GM19328 (cell line): ENCODE data around the gene TIMM21.

Experiments
- ATAC-seq: cut with Tn5 transposase; IDR thresholded peaks from one replicate; pipeline ENCODE4 v1.9.1; 2021; ENCODE audit warnings: mild to moderate bottlenecking, moderate library complexity; ENCODE audit not compliant: unreplicated experiment

TIMM21 gene

DNA sequence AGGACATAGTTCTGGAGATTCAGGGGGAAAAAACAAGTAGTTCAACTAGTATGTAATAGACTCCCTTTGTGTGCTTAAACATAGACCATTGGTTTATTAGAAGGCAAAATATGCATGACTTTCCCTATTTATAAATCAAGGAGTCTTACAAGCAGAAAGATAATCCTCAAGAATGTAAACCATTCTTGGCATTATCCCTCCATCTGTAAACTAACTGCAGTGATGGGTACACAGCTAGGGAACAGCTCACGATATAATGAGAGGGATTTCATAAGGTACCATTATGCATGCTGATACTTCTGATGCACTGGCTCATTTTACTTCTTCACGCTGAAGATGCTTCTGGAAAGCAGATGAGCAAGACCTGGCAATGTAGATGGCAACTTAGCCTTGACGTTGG, 1.6 kb upstream of the TIMM21 start:
- ATAC-seq: no peak

- no peak for ATAC-seq
Measured at GRCh38 chr18:74147491-74147778, 888 bp upstream of the TIMM21 start.

DNA sequence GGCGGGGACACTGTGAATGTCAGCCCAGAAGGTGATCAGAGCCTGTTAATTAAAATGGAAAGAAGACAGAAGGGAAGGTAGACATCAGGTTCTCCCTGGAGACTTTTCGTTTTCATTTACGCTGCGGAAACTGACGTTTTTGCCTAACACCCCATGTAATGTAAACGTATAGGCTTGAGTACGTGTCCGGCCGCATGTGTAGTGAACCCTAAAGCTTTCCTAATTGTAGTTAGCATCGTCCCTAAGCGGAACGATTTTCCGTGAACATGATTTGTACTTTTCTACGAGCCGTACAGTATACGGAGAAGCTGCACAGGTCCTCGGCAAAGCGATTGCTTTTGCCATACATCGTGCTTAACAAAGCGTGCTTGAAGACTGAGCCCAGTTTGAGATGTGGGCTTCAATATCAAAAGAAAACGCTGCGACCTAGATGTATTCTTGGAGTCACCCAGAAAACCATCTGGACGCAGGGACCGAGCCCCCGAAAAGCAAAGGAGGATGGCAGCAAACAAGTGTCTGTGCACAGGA, 284 bp downstream of the TIMM21 start:
- peak; percentile 12 for ATAC-seq

DNA sequence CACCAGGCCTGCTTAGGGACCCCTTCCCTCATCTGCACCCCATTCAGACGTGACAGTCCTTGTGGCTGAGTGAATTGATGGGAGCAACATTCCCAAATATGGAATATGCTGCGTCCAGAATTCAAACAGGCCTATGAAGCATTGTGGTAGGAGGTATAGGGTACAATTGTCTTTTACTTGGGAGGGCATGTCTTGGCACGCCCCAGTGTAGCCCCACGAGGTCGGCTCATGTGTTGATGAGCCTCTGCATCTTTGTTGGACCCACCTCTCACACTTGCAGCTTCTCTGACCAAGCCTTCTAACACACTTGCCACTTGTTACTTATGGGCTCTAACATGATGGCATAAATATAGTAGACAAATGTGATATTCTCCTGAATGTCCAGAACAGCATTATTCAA, 1.6 kb downstream of the TIMM21 start:
- no peak for ATAC-seq

DNA sequence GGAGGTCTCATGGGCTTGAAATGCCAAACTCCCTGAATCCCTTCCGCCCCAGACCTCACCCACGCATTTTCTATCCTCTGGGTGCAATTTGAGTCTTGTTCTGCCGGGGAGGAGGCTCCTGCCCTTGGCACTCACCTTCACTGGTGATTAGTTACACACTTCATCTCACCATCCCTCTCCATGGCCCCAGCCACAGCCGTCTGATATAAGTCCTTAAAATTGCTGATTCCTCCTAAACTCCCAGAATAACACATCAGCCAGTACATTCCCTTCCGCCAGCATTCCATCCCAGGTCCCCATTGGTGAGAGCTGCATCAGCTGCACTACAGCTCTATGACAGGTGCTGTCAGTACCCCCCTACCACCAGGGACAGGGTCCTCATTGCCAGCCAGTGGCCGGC, 3.9 kb downstream of the TIMM21 start:
- ATAC-seq: no peak

GRCh38 chr18:74152857-74153256, 4.5 kb downstream of the TIMM21 start:
- no peak for ATAC-seq

GRCh38 chr18:74153377-74153776, 5.1 kb downstream of the TIMM21 start:
- no peak for ATAC-seq

DNA sequence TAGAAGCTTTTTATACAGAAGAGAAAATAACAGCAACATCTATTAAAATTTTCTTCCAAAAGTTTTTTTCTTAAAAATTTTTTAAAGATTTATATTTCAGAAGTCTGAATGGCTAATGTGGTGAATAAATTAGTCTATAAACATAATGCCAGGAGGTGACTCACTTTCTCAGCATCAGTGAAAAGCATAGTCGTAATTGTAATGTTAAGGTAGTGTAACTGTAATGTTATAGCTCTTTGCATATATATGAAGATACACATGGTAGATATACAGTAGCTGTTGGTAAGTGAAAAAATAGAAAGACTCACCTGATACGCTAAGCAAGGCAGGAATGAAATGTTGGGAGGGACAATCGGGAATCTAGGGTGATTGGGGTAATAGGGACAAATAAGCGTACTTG, 5.5 kb downstream of the TIMM21 start:
- no peak for ATAC-seq

DNA sequence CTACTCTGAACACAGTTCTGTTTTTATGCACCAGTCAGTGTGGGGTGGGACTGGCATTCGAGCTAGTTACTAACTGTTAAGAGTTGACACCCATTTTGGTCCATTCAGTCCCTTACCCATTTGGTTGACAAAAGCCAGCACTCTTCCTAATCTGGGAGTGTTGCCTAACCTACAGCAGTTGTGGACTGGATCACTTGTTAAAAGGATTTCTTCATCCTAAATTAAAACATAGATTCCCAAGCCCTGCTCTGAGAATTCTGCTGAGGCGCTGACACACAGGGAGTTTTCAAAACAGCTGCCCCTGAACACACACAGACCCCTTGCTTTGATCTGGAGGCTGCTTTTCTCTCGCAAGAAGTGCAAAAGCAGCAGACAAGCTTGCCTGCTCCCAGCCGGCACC, 6.4 kb downstream of the TIMM21 start:
- ATAC-seq: no peak

DNA sequence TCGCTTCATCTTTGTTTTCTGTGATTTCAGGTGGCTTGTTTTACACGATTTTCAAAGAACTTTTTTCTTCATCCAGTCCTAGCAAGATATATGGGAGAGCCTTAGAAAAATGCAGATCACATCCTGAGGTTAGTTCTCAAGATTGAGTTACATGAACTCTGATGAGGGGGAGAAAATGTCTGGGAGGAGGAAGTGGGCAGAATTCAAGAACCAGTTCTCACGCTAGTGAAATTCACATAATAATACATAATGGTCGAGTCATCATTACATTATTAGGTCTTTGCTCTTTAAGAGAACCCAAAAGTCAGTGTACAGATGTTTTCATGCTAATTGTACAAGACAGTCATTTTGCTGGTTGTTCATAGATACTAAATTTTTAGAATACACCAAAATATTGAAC, 7.0 kb downstream of the TIMM21 start:
- no peak for ATAC-seq

DNA sequence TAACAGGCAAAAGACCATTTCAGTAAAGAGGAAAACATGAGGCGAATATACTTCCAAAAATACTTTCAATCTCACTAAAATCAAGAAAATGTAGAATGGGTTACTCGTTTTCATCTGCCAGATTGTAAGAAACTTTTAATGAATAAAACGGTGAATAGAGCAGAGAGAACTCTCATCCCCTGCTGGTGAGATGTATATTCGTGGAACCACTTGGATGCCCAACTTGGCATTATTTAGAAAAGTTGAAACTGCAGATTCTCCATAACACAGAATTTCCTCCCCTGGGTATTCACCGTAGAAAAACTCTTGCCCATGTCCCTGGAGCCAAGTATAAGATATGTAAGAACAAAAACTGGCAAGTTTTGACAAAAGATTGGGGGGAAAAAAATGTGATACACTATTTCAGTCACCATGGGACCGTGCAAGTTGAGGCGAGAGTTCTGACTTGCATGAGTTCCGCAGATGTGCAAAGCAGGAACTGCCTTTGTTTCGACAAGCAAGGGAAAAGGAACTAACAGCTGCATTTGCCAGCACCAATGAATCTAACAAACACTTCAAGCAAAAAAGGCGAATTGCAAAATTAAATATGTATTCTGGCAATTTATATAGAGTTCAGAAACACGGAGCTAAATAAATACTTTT, 14.8 kb downstream of the TIMM21 start:
- no peak for ATAC-seq

DNA sequence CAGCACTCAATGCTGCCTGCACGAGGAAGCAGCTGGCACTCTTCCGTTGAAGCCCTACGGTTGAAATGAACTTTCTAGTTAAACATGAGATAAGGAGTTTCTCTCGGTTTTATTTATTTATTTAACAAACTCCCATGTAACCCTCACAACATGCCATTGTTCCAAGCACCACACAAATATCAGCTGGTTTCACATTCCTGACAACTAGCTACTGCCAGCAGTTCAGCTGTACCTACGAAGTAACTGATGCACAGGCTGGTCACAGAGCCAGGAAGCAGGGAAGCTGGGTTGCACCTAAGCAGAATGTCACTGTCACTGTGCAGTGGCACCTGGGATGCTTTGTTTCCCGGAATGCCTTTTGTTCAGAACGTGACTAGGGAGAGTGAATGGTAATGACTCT, 18.1 kb downstream of the TIMM21 start:
- ATAC-seq: no peak

- ATAC-seq: peak; percentile 69
Measured at GRCh38 chr18:74171910-74172606, 23.7 kb downstream of the TIMM21 start.

GRCh38 chr18:74172697-74173433, 24.5 kb downstream of the TIMM21 start:
- no peak for ATAC-seq

- ATAC-seq: no peak
Measured at GRCh38 chr18:74173434-74173750, 25.1 kb downstream of the TIMM21 start.

DNA sequence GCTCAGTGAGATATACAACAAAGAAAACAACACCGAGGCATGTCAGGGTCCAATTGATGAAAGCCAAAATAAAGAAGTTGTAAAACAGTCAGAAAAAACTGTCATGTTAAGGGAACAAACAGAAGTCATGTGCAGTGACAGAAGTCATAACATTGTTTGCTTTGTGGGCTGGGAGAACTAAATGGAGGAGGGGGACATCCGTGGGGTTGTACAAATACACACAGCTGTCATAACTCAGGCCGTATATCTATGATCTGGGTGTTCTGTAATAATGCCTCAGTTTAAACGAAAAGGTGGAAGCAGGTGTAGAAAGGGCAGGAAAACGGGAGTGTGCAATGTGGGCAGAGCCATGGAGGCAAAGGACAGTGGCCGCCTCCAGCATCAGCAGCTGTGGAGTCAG, 27.3 kb downstream of the TIMM21 start:
- ATAC-seq: no peak

DNA sequence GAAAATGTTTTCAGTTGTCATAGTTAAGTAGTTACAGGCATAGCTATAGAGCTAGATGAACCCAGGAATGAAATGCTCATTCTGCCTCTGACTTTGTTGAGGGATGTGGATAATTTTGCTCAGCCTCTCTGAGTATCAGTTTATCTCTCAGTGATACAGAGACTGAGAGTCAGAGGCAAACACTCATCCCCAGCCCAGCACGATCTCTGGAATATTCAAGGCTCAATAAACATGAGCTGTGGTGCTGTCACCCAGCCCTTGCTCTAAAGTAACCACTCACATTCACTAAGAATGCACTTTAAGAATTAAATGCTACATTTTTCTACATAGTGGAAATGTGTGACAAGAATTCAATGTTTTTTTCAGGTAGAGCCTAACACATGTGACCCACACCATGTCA, 30.6 kb downstream of the TIMM21 start:
- no peak for ATAC-seq

- no peak for ATAC-seq
Measured at GRCh38 chr18:74179623-74180199, 31.4 kb downstream of the TIMM21 start.

DNA sequence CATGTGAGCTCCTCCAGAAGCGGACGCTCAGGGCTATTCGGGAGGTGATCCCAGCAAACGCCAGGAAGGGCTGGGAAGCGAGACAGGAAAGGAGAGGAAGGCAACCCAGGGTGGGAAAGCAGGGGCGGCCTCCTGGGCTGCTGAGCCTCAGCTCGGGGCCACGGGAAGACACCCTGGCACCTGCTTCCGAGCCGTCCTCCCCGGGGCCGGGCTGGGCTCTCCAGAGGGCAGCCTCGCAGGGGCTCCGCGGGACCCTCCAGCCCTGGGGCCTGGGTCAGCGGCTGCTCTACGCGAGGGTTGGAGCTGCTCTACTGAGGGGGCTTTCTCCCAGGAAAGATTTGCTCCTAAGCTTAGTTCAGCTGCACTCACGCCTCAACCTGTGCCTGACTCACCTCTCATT, 34.0 kb downstream of the TIMM21 start:
- no peak for ATAC-seq

DNA sequence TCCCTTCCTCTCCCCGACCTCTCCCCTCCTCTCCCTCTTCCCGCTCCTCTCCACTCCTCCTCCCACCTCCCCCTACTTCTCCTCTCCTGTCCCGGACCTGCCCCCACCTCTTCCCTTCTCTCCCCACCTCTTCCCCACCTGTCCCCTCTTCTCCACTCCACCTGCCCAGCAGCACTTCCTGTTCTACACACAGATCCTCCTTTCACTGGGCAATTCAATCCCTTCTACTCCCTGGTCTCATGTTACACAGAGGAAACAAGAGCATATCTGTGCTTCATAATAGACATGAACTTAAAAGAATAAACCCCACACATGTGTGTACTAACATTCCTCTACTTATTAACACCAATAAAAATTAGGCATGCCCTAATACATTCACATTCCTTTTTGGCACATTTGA, 34.8 kb downstream of the TIMM21 start:
- no peak for ATAC-seq

GRCh38 chr18:74184875-74185274, 36.6 kb downstream of the TIMM21 start:
- ATAC-seq: no peak

GRCh38 chr18:74185860-74186259, 37.5 kb downstream of the TIMM21 start:
- ATAC-seq: no peak
